Neuronal stem cell (in vitro differentiated cells): Measurements from ENCODE around the gene SNX1.

ENCODE experiments used
- DNase-seq: peaks from one replicate; pipeline ENCODE4 v3.0.0-alpha.2; 2013; ENCODE audit warnings: low spot score
- H2AFZ ChIP-seq: one replicate; pipeline ENCODE4 v1.6.1; 2013; ENCODE audit warnings: mild to moderate bottlenecking, low read length, inconsistent platforms
- H2AK5ac ChIP-seq: 2 replicates; pipeline ENCODE4 v1.6.1; 2013; ENCODE audit warnings: low read depth, mild to moderate bottlenecking, inconsistent platforms, low read length, moderate library complexity, mixed read lengths
- H2BK120ac ChIP-seq: 2 replicates; pipeline ENCODE4 v1.6.1; 2013; ENCODE audit warnings: low read depth, mild to moderate bottlenecking, inconsistent platforms, low read length, moderate library complexity, mixed read lengths
- H2BK12ac ChIP-seq: one replicate; pipeline ENCODE4 v1.6.1; 2013; ENCODE audit warnings: low read length, inconsistent platforms
- H2BK15ac ChIP-seq: 2 replicates; pipeline ENCODE4 v1.6.1; 2013; ENCODE audit warnings: mild to moderate bottlenecking, low read length, inconsistent platforms, mixed read lengths
- H2BK5ac ChIP-seq: one replicate; pipeline ENCODE4 v1.6.1; 2013; ENCODE audit warnings: inconsistent platforms, mild to moderate bottlenecking, low read length, moderate library complexity
- H3K14ac ChIP-seq: one replicate; pipeline ENCODE4 v1.6.1; 2013; ENCODE audit warnings: low read length, inconsistent platforms
- H3K18ac ChIP-seq: 2 replicates; pipeline ENCODE4 v1.6.1; 2013; ENCODE audit warnings: low read length, inconsistent platforms
- H3K23ac ChIP-seq: 2 replicates; pipeline ENCODE4 v1.6.1; 2013; ENCODE audit warnings: low read depth, mild to moderate bottlenecking, mixed read lengths, low read length, inconsistent platforms; ENCODE audit not compliant: poor library complexity
- H3K27ac ChIP-seq: replicated peaks from 3 replicates; pipeline ENCODE4 v1.5.1; 2013; ENCODE audit warnings: low read length, inconsistent platforms
- H3K27me3 ChIP-seq, 3 experiments: 2 replicates each; pipeline ENCODE4 v1.6.1; 2013; ENCODE audit warnings: low read length in 3 of 3, mild to moderate bottlenecking in 2 of 3, inconsistent platforms in 1 of 3, low read depth in 1 of 3, mixed read lengths in 1 of 3, moderate library complexity in 1 of 3; ENCODE audit not compliant: control insufficient read depth in 3 of 3, insufficient read depth in 3 of 3
- H3K36me3 ChIP-seq, 2 donors: replicated peaks in 1 of 2; 2 replicates each; pipeline ENCODE4 v1.6.1; 2013; ENCODE audit warnings: low read length in 2 of 2; ENCODE audit not compliant: control insufficient read depth in 2 of 2, insufficient read depth in 2 of 2
- H3K4ac ChIP-seq: 2 replicates; pipeline ENCODE4 v1.6.1; 2013; ENCODE audit warnings: inconsistent platforms, mild to moderate bottlenecking, low read length, moderate library complexity
- H3K4me1 ChIP-seq, 2 donors: 1 replicate in 1 of 2; 2 replicates in 1 of 2; pipeline ENCODE4 v1.6.1; 2013; ENCODE audit warnings: low read length in 2 of 2, low read depth in 1 of 2; ENCODE audit not compliant: control insufficient read depth in 2 of 2, insufficient read depth in 1 of 2
- H3K4me2 ChIP-seq: one replicate; pipeline ENCODE4 v1.6.1; 2013; ENCODE audit warnings: mild to moderate bottlenecking, low read length, inconsistent platforms; ENCODE audit not compliant: insufficient read depth, poor library complexity, severe bottlenecking
- H3K4me3 ChIP-seq, 2 donors: 2 replicates each; pipeline ENCODE4 v1.5.1; 2013; ENCODE audit warnings: low read length in 2 of 2, mild to moderate bottlenecking in 2 of 2, inconsistent platforms in 1 of 2, moderate library complexity in 1 of 2
- H3K79me1 ChIP-seq: one replicate; pipeline ENCODE4 v1.6.1; 2013; ENCODE audit warnings: low read depth, mild to moderate bottlenecking, inconsistent platforms, low read length, moderate library complexity
- H3K9ac ChIP-seq: one replicate; pipeline ENCODE4 v1.6.1; 2013; ENCODE audit warnings: mild to moderate bottlenecking, low read depth, low read length, inconsistent platforms; ENCODE audit not compliant: poor library complexity
- H3K9me3 ChIP-seq, 2 donors: replicated peaks in 1 of 2; 2 replicates each; pipeline versions ENCODE3 to v1.6.1; 2013; ENCODE audit warnings: low read length in 2 of 2, mild to moderate bottlenecking in 2 of 2, inconsistent platforms in 1 of 2, low read depth in 1 of 2, mixed read lengths in 1 of 2, moderate library complexity in 1 of 2; ENCODE audit not compliant: control insufficient read depth in 2 of 2, insufficient read depth in 1 of 2
- H4K8ac ChIP-seq: one replicate; pipeline ENCODE4 v1.6.1; 2013; ENCODE audit warnings: low read depth, mild to moderate bottlenecking, inconsistent platforms, low read length, moderate library complexity
- H4K91ac ChIP-seq: one replicate; pipeline ENCODE4 v1.6.1; 2013; ENCODE audit warnings: low read length, low read depth, mild to moderate bottlenecking, inconsistent platforms; ENCODE audit not compliant: poor library complexity
- WGBS, 2 donors: extraction: QIAGEN DNeasy Blood & Tissue Kit; methylation state at CpG; one replicate each; pipeline ENCODE4 v1.1.7; 2013; ENCODE audit warnings: missing lambda C conversion rate in 2 of 2, mixed read lengths in 1 of 2; ENCODE audit not compliant: insufficient read length in 2 of 2, insufficient replicate concordance in 1 of 2; ENCODE audit errors: extremely low coverage in 2 of 2; 5-methylcytosine and 5-hydroxymethylcytosine counted together

Gene SNX1

DNA sequence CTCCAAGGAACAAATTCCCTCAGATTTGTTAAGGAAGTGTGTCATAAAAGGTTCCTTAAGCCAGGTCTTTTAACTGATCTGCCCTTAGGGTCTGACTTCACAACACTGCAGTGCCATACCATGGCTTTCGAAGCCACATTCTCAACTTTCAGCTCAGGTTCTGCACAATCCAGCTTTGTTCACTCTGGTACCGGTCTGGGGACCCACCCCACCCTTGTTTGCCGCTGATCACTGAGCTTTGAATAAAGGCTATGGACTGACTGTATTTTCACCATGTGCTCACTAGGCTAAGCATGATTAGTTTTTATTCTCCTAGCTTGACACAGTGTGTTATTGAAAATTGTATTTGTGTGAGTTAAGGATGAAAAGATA, 15.9 kb downstream of the SNX1 start:
- Histone ChIP-seq H3K4me2 (no peak overlapping the region), H3K79me1 (no peaks in the 10 kb centered on the region), H3K27ac (no peak overlapping the region), H3K9me3 (no peaks in the 10 kb centered on the region), H2AFZ (no peak overlapping the region), H2BK12ac (no peak overlapping the region), H2BK5ac (no peak overlapping the region), H2BK15ac (no peak overlapping the region), H3K4me3 (no peak overlapping the region), H3K9ac (no peak overlapping the region), H4K8ac (no peak overlapping the region), H3K36me3 (peaks cover 8 to 48% of the 10 kb centered on the region in 2 donors), H2AK5ac (no peak overlapping the region), H4K91ac (no peak overlapping the region), H3K18ac (no peak overlapping the region), H3K14ac (no peak overlapping the region), H3K4me1 (peaks cover 0 to 3% of the 10 kb centered on the region in 2 donors), H3K23ac (no peak overlapping the region), H3K27me3 (no peaks in the 10 kb centered on the region), H2BK120ac (no peak overlapping the region), H3K4ac (no peak overlapping the region)
- no CpG with 5 or more reads among the region's 3 CpGs for WGBS, 2 donors
- no peak for DNase-seq

DNA sequence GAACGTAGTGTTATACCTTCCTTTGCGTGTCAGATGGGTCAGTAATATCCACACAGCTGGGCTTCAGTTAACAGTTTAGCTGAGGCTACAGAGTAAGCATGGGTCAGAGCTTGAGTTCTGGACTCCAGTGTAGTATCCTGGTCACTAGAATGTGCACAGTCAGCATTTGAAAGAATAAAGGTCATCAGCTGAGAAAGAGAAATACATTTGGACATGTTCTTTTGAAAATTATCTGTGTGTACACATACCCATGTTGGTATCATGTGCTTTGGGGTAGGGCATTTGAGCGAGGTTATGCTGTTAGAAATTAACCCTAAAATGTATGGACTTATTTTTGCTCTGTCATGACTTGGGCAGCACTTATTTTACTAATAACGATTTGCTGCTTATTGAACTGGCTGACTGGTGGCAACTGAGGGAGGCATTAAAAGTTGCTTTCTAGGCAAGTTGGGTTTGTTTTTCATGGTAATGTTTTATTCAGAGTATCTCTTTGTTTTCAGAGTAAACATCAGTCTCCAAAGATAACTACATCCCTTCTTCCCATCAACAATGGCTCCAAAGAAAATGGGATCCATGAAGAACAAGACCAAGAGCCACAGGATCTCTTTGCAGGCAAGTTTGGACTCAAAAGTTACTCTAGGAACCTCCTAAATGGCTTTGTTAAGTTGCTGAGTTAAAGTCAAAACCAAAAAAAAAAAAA, 16.4 kb downstream of the SNX1 start:
- Histone ChIP-seq H2AK5ac (no peak overlapping the region), H4K91ac (no peak overlapping the region), H2BK15ac (no peak overlapping the region), H2BK5ac (no peak overlapping the region), H3K4me2 (no peak overlapping the region), H3K79me1 (no peaks in the 10 kb centered on the region), H2BK120ac (no peak overlapping the region), H2AFZ (no peak overlapping the region), H3K4me1 (peaks cover 0 to 3% of the 10 kb centered on the region in 2 donors), H3K9ac (no peak overlapping the region), H3K18ac (no peak overlapping the region), H3K4ac (no peak overlapping the region), H3K4me3 (no peak overlapping the region), H3K23ac (no peak overlapping the region), H4K8ac (no peak overlapping the region), H3K27ac (no peak overlapping the region), H3K9me3 (no peaks in the 10 kb centered on the region), H3K14ac (no peak overlapping the region), H3K27me3 (no peaks in the 10 kb centered on the region), H2BK12ac (no peak overlapping the region), H3K36me3 (peaks cover 8 to 54% of the 10 kb centered on the region in 2 donors)
- DNase-seq, result no peak
- no CpG with 5 or more reads among the region's 4 CpGs for WGBS, 2 donors

- Histone ChIP-seq H3K27me3 (no peaks in the 10 kb centered on the region), H3K36me3 (peaks cover 8 to 61% of the 10 kb centered on the region in 2 donors), H3K4me2 (no peak overlapping the region), H2BK15ac (no peak overlapping the region), H2AFZ (no peak overlapping the region), H4K8ac (no peak overlapping the region), H3K23ac (no peak overlapping the region), H2BK5ac (no peak overlapping the region), H3K4ac (no peak overlapping the region), H3K18ac (no peak overlapping the region), H3K27ac (no peak overlapping the region), H2BK120ac (no peak overlapping the region), H4K91ac (no peak overlapping the region), H2AK5ac (no peak overlapping the region), H3K79me1 (no peaks in the 10 kb centered on the region), H3K4me1 (peaks cover 0 to 3% of the 10 kb centered on the region in 2 donors), H3K14ac (no peak overlapping the region), H3K4me3 (no peak overlapping the region), H3K9me3 (no peaks in the 10 kb centered on the region), H3K9ac (no peak overlapping the region), H2BK12ac (no peak overlapping the region)
- WGBS, 2 donors, result no CpG with 5 or more reads among the region's 1 CpG
- DNase-seq, result no peak
These were observed 17.1 kb downstream of the SNX1 start for GRCh38 chr15:64112904-64113303.

DNA sequence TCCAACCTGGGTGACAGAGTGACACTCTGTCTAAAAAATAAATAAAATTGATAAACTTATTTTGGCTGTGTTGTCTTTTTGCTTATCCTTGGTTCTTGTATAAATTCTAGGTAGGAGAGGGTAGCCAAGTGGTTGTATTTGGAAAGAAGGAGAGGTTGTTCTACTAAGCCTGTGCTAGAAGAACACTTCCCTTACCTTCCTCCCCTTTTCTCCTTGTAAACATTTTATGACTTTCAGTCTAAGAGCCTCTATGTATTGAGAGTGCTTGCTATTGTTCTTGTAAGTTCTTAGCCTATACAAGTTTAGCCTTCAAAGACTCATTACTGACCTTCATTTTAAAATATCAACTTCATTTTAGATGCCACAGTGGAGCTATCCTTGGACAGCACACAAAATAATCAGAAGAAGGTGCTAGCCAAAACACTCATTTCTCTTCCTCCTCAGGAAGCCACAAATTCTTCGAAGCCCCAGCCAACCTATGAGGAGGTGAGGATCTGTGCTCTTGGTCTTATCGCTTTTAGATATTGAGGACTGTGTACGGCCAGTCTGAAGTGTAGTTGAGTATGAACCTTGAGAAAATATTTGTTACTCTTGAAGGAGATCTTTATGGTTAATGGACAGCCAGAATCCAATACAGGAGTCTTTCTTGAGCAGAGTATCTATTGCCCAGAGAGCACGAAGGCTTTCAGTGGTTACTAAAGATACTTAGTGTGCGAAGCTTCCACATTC, 22.1 kb downstream of the SNX1 start:
- H3K4me3 ChIP-seq, result no peak overlapping the region

More for the DNA sequence above, 22.1 kb downstream of the SNX1 start:
- no peak overlapping the region for H3K9ac ChIP-seq
- H3K4me2 ChIP-seq, result no peak overlapping the region
- H2BK120ac ChIP-seq, result no peak overlapping the region
- no peak overlapping the region for H3K18ac ChIP-seq
- H2BK5ac ChIP-seq, result no peak overlapping the region
- no peak overlapping the region for H3K4ac ChIP-seq
- no peaks in the 10 kb centered on the region for H3K4me1 ChIP-seq
- no peak overlapping the region for H4K8ac ChIP-seq
- H3K14ac ChIP-seq, result no peak overlapping the region
- H2BK15ac ChIP-seq, result no peak overlapping the region
- H2BK12ac ChIP-seq, result no peak overlapping the region
- H2AFZ ChIP-seq, result no peak overlapping the region
- H3K36me3 ChIP-seq, result peaks cover 21 to 100% of the 10 kb centered on the region in 2 donors
- no peak overlapping the region for H4K91ac ChIP-seq
- no CpG with 5 or more reads among the region's 5 CpGs for WGBS, 2 donors
- no peaks in the 10 kb centered on the region for H3K27me3 ChIP-seq
- H2AK5ac ChIP-seq, result no peak overlapping the region
- H3K23ac ChIP-seq, result no peak overlapping the region
- no peaks in the 10 kb centered on the region for H3K79me1 ChIP-seq
- no peak overlapping the region for H3K27ac ChIP-seq
- no peaks in the 10 kb centered on the region for H3K9me3 ChIP-seq
- DNase-seq, result no peak
